Measurements from ENCODE around the gene MON1B.
A peak's percentile ranks its signal among the peaks of the same experiment; 100 is the strongest.

DNA sequence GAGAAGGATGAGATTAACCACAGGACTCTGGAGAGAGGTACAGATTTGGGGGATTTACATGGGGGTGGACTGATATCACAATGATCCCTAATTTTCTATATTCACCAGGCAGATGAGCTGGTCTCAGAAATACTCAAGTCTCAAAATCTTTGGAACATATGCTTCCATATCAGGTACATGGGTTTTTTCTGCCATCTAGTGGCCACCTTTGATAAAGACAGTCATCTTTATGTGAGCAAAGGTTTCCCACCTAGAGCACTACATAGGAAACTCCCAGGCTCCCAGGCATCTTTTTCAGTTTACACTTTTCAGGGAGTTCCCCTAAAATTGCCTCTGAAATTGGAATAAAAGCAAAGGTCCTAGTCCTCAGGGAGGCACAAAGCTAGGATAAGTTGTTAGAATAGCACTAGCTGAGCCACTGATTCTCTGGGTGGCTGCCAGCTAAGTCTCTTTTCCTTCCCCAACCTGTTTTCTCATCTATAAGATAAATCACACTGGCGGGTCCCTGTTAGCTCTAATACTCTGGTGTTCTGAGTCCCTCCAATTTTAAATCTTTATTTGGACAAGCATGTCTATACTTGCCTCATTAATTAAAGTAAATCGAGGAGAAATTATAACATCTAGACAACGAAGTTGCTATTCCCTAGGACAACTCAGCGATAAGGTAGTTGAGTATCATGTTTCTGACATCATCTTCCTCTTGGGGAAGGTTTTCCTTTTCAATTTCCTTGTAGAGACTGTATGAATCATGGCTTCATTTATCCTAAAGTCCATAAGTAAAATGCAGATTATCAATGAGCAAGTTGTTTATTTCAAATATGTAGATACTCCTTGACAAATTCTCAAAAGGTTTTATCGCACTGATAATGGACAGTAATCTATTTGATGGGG is 19.0 kb upstream of the MON1B start:
- TF ChIP-seq, protein P1, sequence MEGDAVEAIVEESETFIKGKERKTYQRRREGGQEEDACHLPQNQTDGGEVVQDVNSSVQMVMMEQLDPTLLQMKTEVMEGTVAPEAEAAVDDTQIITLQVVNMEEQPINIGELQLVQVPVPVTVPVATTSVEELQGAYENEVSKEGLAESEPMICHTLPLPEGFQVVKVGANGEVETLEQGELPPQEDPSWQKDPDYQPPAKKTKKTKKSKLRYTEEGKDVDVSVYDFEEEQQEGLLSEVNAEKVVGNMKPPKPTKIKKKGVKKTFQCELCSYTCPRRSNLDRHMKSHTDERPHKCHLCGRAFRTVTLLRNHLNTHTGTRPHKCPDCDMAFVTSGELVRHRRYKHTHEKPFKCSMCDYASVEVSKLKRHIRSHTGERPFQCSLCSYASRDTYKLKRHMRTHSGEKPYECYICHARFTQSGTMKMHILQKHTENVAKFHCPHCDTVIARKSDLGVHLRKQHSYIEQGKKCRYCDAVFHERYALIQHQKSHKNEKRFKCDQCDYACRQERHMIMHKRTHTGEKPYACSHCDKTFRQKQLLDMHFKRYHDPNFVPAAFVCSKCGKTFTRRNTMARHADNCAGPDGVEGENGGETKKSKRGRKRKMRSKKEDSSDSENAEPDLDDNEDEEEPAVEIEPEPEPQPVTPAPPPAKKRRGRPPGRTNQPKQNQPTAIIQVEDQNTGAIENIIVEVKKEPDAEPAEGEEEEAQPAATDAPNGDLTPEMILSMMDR (conservative IDR thresholded peaks at IDR 0.05; ENCODE audit: low read length) = peak; percentile 82
- no peak for TF ChIP-seq EZH2phosphoT487 (IDR thresholded peaks at IDR 0.05; ENCODE audit: borderline replicate concordance)

Data from Loucy (cell line).